HG02642 (cell line): ENCODE results near the gene CILP.
"Not testable (repeated sequence)": the region's sequence is repeated elsewhere in the genome, so short reads cannot be mapped to it uniquely, and the experiment has no call there.

ENCODE experiments used
- ATAC-seq: cut with Tn5 transposase; IDR thresholded peaks from one replicate; pipeline ENCODE4 v1.9.1; 2021; ENCODE audit warnings: mild to moderate bottlenecking; ENCODE audit not compliant: unreplicated experiment, poor library complexity

The CILP gene

GRCh38 chr15:65196637-65197336, 14.5 kb downstream of the CILP start:
- no peak for ATAC-seq

- no peak for ATAC-seq
Observed at GRCh38 chr15:65195548-65195923, 15.7 kb downstream of the CILP start.

GRCh38 chr15:65194826-65195547, 16.3 kb downstream of the CILP start:
- ATAC-seq, result no peak

GRCh38 chr15:65192016-65192415, 19.3 kb downstream of the CILP start:
- no peak for ATAC-seq

- no peak for ATAC-seq
Observed at GRCh38 chr15:65189102-65189740, 22.1 kb downstream of the CILP start.

GRCh38 chr15:65188472-65188871, 22.8 kb downstream of the CILP start:
- ATAC-seq, result not testable (repeated sequence)

GRCh38 chr15:65184868-65185717, 26.2 kb downstream of the CILP start, which contains the start of gene CLPX:
CLPX (minus strand) TSS chr15:65185342; CDS start chr15:65185153, 189 bp downstream.
- peak; percentile 82 for ATAC-seq

GRCh38 chr15:65184305-65184867, 26.9 kb downstream of the CILP start:
- ATAC-seq, result peak; percentile 25

- ATAC-seq, result no peak
Observed at GRCh38 chr15:65183865-65184159, 27.5 kb downstream of the CILP start.

GRCh38 chr15:65182538-65182937, 28.7 kb downstream of the CILP start:
- no peak for ATAC-seq

GRCh38 chr15:65181582-65182353, 29.5 kb downstream of the CILP start:
- ATAC-seq, result not testable (repeated sequence)

- no peak for ATAC-seq
Observed at GRCh38 chr15:65180167-65180566, 31.1 kb downstream of the CILP start.

- ATAC-seq, result no peak
Observed at GRCh38 chr15:65177901-65178300, 33.4 kb downstream of the CILP start.

- ATAC-seq, result no peak
Observed at GRCh38 chr15:65176056-65176455, 35.2 kb downstream of the CILP start.

GRCh38 chr15:65175511-65175910, 35.8 kb downstream of the CILP start:
- ATAC-seq, result no peak

- ATAC-seq, result no peak
Observed at GRCh38 chr15:65174509-65174908, 36.8 kb downstream of the CILP start.

- no peak for ATAC-seq
Observed at GRCh38 chr15:65172531-65172930, 38.7 kb downstream of the CILP start.

GRCh38 chr15:65171428-65171827, 39.8 kb downstream of the CILP start:
- no peak for ATAC-seq

GRCh38 chr15:65165875-65166274, 45.4 kb downstream of the CILP start:
- ATAC-seq, result no peak

- ATAC-seq, result no peak
Observed at GRCh38 chr15:65164139-65164538, 47.1 kb downstream of the CILP start.
